GM23248 (cell line): ENCODE measurements around the gene VIM. TPM values are rescaled to one million over a fixed set of nuclear protein-coding genes. Genes with fewer than 3 reads are reported as not detected.

ENCODE experiments used
- DNase-seq: peaks from one replicate; pipeline ENCODE4 v3.0.0-alpha.2; 2015
- H2AFZ ChIP-seq: fragments of 200-600 bp; sonication (generic); 2 replicates; pipeline ENCODE4 v1.6.1; 2016; ENCODE audit warnings: antibody characterized with exemption
- H3F3A ChIP-seq: fragments of 200-600 bp; sonication (generic); 2 replicates; pipeline ENCODE4 v1.6.1; 2016; ENCODE audit warnings: mild to moderate bottlenecking, antibody characterized with exemption, mixed run types; ENCODE audit not compliant: insufficient read depth
- H3K27ac ChIP-seq: fragments of 200-600 bp; sonication (generic); 2 replicates; pipeline ENCODE4 v1.5.1; 2016; ENCODE audit warnings: mild to moderate bottlenecking
- H3K27me3 ChIP-seq: fragments of 200-600 bp; sonication (generic); replicated peaks from 2 replicates; pipeline ENCODE4 v1.6.1; 2016; ENCODE audit warnings: mild to moderate bottlenecking; ENCODE audit not compliant: insufficient read depth
- H3K36me3 ChIP-seq: fragments of 200-600 bp; sonication (generic); 2 replicates; pipeline ENCODE4 v1.6.1; 2016; ENCODE audit warnings: low read depth, mild to moderate bottlenecking
- H3K4me1 ChIP-seq: fragments of 200-600 bp; sonication (generic); 2 replicates; pipeline ENCODE4 v1.6.1; 2016; ENCODE audit warnings: mild to moderate bottlenecking; ENCODE audit not compliant: insufficient read depth
- H3K4me2 ChIP-seq: fragments of 200-600 bp; sonication (generic); one replicate; pipeline ENCODE4 v1.6.1; 2016; ENCODE audit warnings: mild to moderate bottlenecking; ENCODE audit not compliant: unreplicated experiment
- H3K4me3 ChIP-seq: fragments of 200-600 bp; sonication (generic); 2 replicates; pipeline ENCODE4 v1.5.1; 2016; ENCODE audit warnings: mild to moderate bottlenecking
- H3K79me2 ChIP-seq: fragments of 200-600 bp; sonication (generic); 2 replicates; pipeline ENCODE4 v1.6.1; 2016; ENCODE audit warnings: mild to moderate bottlenecking; ENCODE audit not compliant: insufficient read depth
- H3K9ac ChIP-seq: fragments of 200-600 bp; sonication (generic); 2 replicates; pipeline ENCODE4 v1.6.1; 2016; ENCODE audit warnings: mild to moderate bottlenecking
- H3K9me2 ChIP-seq: fragments of 200-600 bp; sonication (generic); 2 replicates; pipeline ENCODE4 v1.6.1; 2016; ENCODE audit warnings: mixed run types, mild to moderate bottlenecking, moderate library complexity; ENCODE audit not compliant: insufficient read depth
- H3K9me3 ChIP-seq: fragments of 200-600 bp; sonication (generic); one replicate; pipeline ENCODE4 v1.6.1; 2017; ENCODE audit warnings: low read depth
- H4K20me1 ChIP-seq: fragments of 200-600 bp; sonication (generic); 2 replicates; pipeline ENCODE4 v1.6.0; 2016; ENCODE audit not compliant: insufficient read depth
- EZH2 ChIP-seq: fragments of 200-600 bp; sonication (generic); IDR thresholded peaks from 2 replicates; pipeline ENCODE4 v1.6.1; 2018; ENCODE audit warnings: antibody characterized with exemption, mild to moderate bottlenecking; ENCODE audit not compliant: insufficient read depth, poor library complexity, severe bottlenecking
- EZH2phosphoT487 ChIP-seq: fragments of 200-600 bp; sonication (generic); IDR thresholded peaks from 2 replicates; pipeline ENCODE4 v1.6.1; 2018; ENCODE audit warnings: antibody characterized with exemption, moderate library complexity, mild to moderate bottlenecking, low read depth; ENCODE audit not compliant: insufficient read depth
- WGBS, 2 experiments: methylation state at CpG; one replicate each; pipeline ENCODE4 v1.1.6; 2015 to 2017; ENCODE audit warnings: low lambda C conversion rate in 2 of 2, low coverage in 1 of 2; ENCODE audit errors: missing lambda C conversion rate in 2 of 2; 5-methylcytosine and 5-hydroxymethylcytosine counted together
- in situ Hi-C: fragments of 300-500 bp; cut with MboI; formaldehyde crosslinking; loops from 2 replicates; pipeline ENCODE4 v1.15.0; 2020
- polyA plus RNA-seq: library from polyadenylated mRNA; unstranded; fragments of >200 nt; fragmentation: Nextera tagmentation; extraction: Ambion mirVana; gene quantifications from 2 replicates; pipeline ENCODE4 v1.2.1, GENCODE V29; 2016
- total RNA-seq: library from RNA; depleted of rRNA; stranded (reverse); fragments of >200 nt; shearing (Covaris generic); gene quantifications from 2 replicates; pipeline ENCODE4 v1.2.3, GENCODE V29; 2014

VIM gene
- total and polyA plus RNA-seq, 2 experiments from 2014 or later = 3,784 to 10,031 TPM

- Histone ChIP-seq H4K20me1 (no peaks in the 10 kb centered on the region), H3K27me3 (no peaks in the 10 kb centered on the region), H3K79me2 (peaks cover 45% of the 10 kb centered on the region), H3K9me3 (no peaks in the 10 kb centered on the region), H3K36me3 (no peaks in the 10 kb centered on the region), H3K9ac (peak overlapping the region; percentile 90), H2AFZ (peak overlapping the region; percentile 70), H3K4me1 (peaks cover 78% of the 10 kb centered on the region), H3K9me2 (no peaks in the 10 kb centered on the region), H3K4me2 (peak overlapping the region; percentile 86), H3K4me3 (peak overlapping the region; percentile 70), H3K27ac (peak overlapping the region; percentile 100), H3F3A (peaks cover 64% of the 10 kb centered on the region)
- WGBS, 2 experiments = 0 to 1% methylated on average over 9 of the region's 9 CpGs
- DNase-seq = peak; percentile 98
- no peak for TF ChIP-seq EZH2phosphoT487
- no peak for TF ChIP-seq EZH2
- in situ Hi-C loops = no loop called here
These were observed 12.9 kb upstream of the VIM start for GRCh38 chr10:17214971-17215781.

GRCh38 chr10:17215782-17216122, 12.3 kb upstream of the VIM start:
- H3K4me2 ChIP-seq = peak overlapping the region; percentile 86
- H3K27me3 ChIP-seq = no peaks in the 10 kb centered on the region
- H3K27ac ChIP-seq = peak overlapping the region; percentile 100
- TF ChIP-seq EZH2 (no peak), EZH2phosphoT487 (no peak)
- no peaks in the 10 kb centered on the region for H4K20me1 ChIP-seq
- H3K36me3 ChIP-seq = no peaks in the 10 kb centered on the region
- in situ Hi-C loops = no loop called here
- H3K9me3 ChIP-seq = no peaks in the 10 kb centered on the region
- 0 to 1% methylated on average over 2 of the region's 2 CpGs for WGBS, 2 experiments
- H3K4me1 ChIP-seq = peaks cover 79% of the 10 kb centered on the region
- H3K9me2 ChIP-seq = no peaks in the 10 kb centered on the region
- peak; percentile 28 for DNase-seq
- H3K4me3 ChIP-seq = peak overlapping the region; percentile 70
- no peak overlapping the region for H2AFZ ChIP-seq
- H3F3A ChIP-seq = peaks cover 61% of the 10 kb centered on the region
- H3K9ac ChIP-seq = peak overlapping the region; percentile 90
- peaks cover 44% of the 10 kb centered on the region for H3K79me2 ChIP-seq

DNA sequence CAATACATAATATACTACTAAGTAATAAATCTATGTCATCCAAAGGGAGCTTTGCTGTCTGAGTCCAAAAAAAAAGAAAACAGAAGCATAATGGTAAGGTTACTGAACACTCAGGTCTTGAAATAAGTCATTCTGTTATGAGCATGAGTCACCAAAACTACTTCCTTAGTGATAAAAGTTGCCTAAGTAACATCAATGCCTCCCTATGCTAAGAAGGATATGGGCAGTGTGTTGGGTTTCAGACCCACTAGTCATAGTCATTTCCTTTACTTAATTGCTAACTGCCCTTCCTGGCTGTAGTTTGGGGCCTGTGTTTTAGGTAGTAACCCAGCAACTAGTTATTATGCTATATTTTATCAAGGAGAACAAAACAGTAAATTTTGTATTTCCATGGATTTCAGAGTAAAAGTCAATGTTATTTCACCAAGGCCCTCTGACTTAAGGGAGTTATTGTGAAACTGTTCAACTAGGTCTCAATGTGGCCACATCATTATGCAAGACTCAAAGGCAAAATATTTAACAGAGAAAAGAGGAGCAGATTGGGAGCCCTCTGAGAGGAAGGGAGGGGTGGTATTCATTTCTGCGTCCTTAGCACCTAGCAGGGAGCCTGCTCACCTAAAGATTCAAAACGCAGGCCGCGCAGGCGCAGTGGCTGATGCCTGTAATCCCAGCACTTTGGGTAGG, 11.7 kb upstream of the VIM start:
- H2AFZ ChIP-seq = no peak overlapping the region
- WGBS, 2 experiments = 69 to 74% methylated on average over 5 of the region's 5 CpGs

DNA sequence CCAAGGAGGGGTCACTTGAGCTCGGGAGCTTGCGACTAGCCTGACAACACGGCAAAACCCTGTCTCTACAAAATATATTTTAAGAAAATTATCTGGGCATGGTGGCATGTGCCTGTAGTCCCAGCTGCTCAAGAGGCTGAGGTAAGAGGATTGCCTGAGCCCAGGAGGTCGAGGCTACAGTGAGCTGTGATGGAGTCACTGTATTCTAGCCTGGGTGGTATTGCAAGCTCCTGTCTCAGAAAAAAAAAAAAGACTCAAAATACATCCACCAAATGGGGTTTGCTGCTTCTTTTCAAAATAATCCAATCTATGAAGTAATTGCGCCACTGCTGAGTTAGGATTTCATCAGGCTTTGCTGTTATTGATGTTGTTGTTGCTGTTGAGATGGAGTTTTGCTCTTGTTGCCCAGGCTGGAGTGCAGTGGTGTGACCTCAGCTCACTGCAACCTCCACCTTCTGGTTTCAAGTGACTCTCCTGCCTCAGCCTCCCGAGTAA, 11.1 kb upstream of the VIM start:
- Histone ChIP-seq H3K27ac (peak overlapping the region; percentile 100), H4K20me1 (no peaks in the 10 kb centered on the region), H3K9me3 (no peaks in the 10 kb centered on the region), H3K79me2 (peaks cover 32% of the 10 kb centered on the region), H2AFZ (no peak overlapping the region), H3K36me3 (no peaks in the 10 kb centered on the region), H3K9ac (peak overlapping the region; percentile 90), H3K9me2 (no peaks in the 10 kb centered on the region), H3K4me1 (peaks cover 78% of the 10 kb centered on the region), H3F3A (peaks cover 66% of the 10 kb centered on the region), H3K27me3 (no peaks in the 10 kb centered on the region), H3K4me2 (peak overlapping the region; percentile 71), H3K4me3 (peak overlapping the region; percentile 36; the same call in 1 of the 2 replicates)
- TF ChIP-seq EZH2phosphoT487 (no peak), EZH2 (no peak)
- in situ Hi-C loops = no loop called here
- DNase-seq = peak; percentile 65
- 30 to 35% methylated on average over 6 of the region's 6 CpGs for WGBS, 2 experiments

More for the DNA sequence above, 11.7 kb upstream of the VIM start:
- no peaks in the 10 kb centered on the region for H3K36me3 ChIP-seq
- H3K9me3 ChIP-seq = no peaks in the 10 kb centered on the region
- in situ Hi-C loops = no loop called here
- peak; percentile 98 for DNase-seq
- peaks cover 66% of the 10 kb centered on the region for H3F3A ChIP-seq
- no peaks in the 10 kb centered on the region for H3K27me3 ChIP-seq
- H3K27ac ChIP-seq = peak overlapping the region; percentile 100
- TF ChIP-seq EZH2 (no peak), EZH2phosphoT487 (no peak)
- H3K79me2 ChIP-seq = peaks cover 38% of the 10 kb centered on the region
- H3K4me1 ChIP-seq = peaks cover 78% of the 10 kb centered on the region
- H4K20me1 ChIP-seq = no peaks in the 10 kb centered on the region
- peak overlapping the region; percentile 70 for H3K4me3 ChIP-seq
- H3K9ac ChIP-seq = peak overlapping the region; percentile 90
- H3K9me2 ChIP-seq = no peaks in the 10 kb centered on the region
- peak overlapping the region; percentile 86 for H3K4me2 ChIP-seq
